Type B pancreatic cell (in vitro differentiated cells): ENCODE measurements around the gene TLCD4. TPM values are rescaled to one million over a fixed set of nuclear protein-coding genes. Genes with fewer than 3 reads are reported as not detected.
A peak's percentile ranks its signal among the peaks of the same experiment; 100 is the strongest.

Experiments used
- DNase-seq: peaks from one replicate; pipeline ENCODE4 v3.0.0; 2021; ENCODE audit warnings: mixed read lengths; ENCODE audit not compliant: unreplicated experiment; ENCODE audit errors: extremely low spot score
- H3K27ac Mint-ChIP-seq: 2 replicates; pipeline ENCODE4 v1.8.0; 2021; ENCODE audit warnings: mild to moderate bottlenecking, mixed read lengths
- H3K27me3 Mint-ChIP-seq: 2 replicates; pipeline ENCODE4 v1.8.0; 2021; ENCODE audit warnings: mixed read lengths
- H3K36me3 Mint-ChIP-seq: 2 replicates; pipeline ENCODE4 v1.8.0; 2021; ENCODE audit warnings: mixed read lengths
- H3K4me1 Mint-ChIP-seq: one replicate; pipeline ENCODE4 v1.8.0; 2021; ENCODE audit warnings: mixed read lengths; ENCODE audit not compliant: unreplicated experiment
- H3K4me3 Mint-ChIP-seq: 2 replicates; pipeline ENCODE4 v1.8.0; 2021; ENCODE audit warnings: mild to moderate bottlenecking, mixed read lengths
- H3K9me3 Mint-ChIP-seq: 2 replicates; pipeline ENCODE4 v1.8.0; 2021; ENCODE audit warnings: mixed read lengths
- CTCF ChIP-seq: fragments of 200-600 bp; sonication (generic); conservative IDR thresholded peaks from 2 replicates; pipeline ENCODE4 v1.5.0; 2021; ENCODE audit warnings: antibody characterized with exemption, mild to moderate bottlenecking
- total RNA-seq: library from RNA; stranded (reverse); gene quantifications from 2 replicates; pipeline ENCODE4 v1.2.1, GENCODE V29; 2021; ENCODE audit warnings: low replicate concordance

TLCD4 gene
- total RNA-seq, 1 donor from 2014 or later: 6.9 TPM

- Mint-ChIP-seq H3K36me3 (no peaks in the 10 kb centered on the region), H3K4me1 (peaks cover 5% of the 10 kb centered on the region), H3K9me3 (no peaks in the 10 kb centered on the region), H3K4me3 (peak overlapping the region; percentile 31), H3K27ac (no peak overlapping the region), H3K27me3 (peaks cover 32% of the 10 kb centered on the region)
- no peak for TF ChIP-seq CTCF
- no peak for DNase-seq
Measured at GRCh38 chr1:95122151-95122697, 5.1 kb downstream of the TLCD4 start.

DNA sequence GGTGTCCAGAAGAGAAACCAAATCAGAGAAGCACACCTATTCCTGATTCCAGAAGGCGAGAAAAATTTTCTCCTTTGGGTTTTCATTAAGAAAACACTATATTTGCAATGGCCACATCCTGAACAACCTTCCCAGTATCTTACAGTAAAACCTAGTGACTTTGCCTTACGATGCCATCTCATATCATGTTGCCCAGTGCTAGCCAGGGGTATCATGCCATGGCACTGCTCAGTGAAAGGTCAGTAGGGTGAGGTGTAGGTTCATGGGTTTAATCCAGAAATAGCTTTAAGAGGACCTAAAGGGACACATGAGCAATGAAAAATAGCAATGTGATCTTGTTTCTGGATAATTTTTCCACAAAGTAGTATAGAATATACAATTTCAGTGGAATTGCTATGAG is 7.2 kb downstream of the TLCD4 start:
- Mint-ChIP-seq H3K9me3 (no peaks in the 10 kb centered on the region), H3K27me3 (peaks cover 16% of the 10 kb centered on the region), H3K27ac (no peak overlapping the region), H3K4me1 (peaks cover 5% of the 10 kb centered on the region), H3K36me3 (no peaks in the 10 kb centered on the region), H3K4me3 (no peak overlapping the region)
- DNase-seq: no peak
- TF ChIP-seq CTCF: no peak

GRCh38 chr1:95126366-95126765 is 9.2 kb downstream of the TLCD4 start:
- H3K4me3 Mint-ChIP-seq: no peak overlapping the region
- TF ChIP-seq CTCF: no peak
- no peaks in the 10 kb centered on the region for H3K27me3 Mint-ChIP-seq
- H3K27ac Mint-ChIP-seq: no peak overlapping the region
- no peak for DNase-seq
- H3K9me3 Mint-ChIP-seq: no peaks in the 10 kb centered on the region
- H3K36me3 Mint-ChIP-seq: no peaks in the 10 kb centered on the region
- peaks cover 5% of the 10 kb centered on the region for H3K4me1 Mint-ChIP-seq

GRCh38 chr1:95126846-95127245 is 9.7 kb downstream of the TLCD4 start:
- peaks cover 5% of the 10 kb centered on the region for H3K4me1 Mint-ChIP-seq
- H3K27me3 Mint-ChIP-seq: no peaks in the 10 kb centered on the region
- H3K4me3 Mint-ChIP-seq: no peak overlapping the region
- H3K36me3 Mint-ChIP-seq: no peaks in the 10 kb centered on the region
- TF ChIP-seq CTCF: no peak
- no peaks in the 10 kb centered on the region for H3K9me3 Mint-ChIP-seq
- no peak overlapping the region for H3K27ac Mint-ChIP-seq
- no peak for DNase-seq

DNA sequence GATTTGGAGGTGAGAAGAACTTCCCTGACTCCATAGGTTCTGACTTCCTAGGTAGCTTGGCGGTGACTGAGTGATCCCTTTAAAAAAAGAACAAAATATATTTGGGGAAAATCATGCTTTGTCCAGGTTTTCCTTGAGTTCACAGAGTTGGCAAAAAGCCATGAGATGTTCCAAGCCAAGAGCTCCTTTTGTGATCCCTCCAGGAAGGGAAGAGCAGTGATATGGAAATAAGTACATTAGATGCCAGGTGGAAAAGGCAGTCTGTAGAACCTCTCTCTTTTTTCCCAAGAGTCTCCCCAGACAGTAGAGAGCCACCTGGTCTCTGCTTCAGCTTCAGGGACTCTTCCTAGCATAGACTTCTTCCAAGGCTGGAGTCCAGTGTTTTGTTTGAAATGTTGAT is 10.2 kb downstream of the TLCD4 start:
- no peak overlapping the region for H3K27ac Mint-ChIP-seq
- H3K27me3 Mint-ChIP-seq: no peaks in the 10 kb centered on the region
- TF ChIP-seq CTCF: no peak
- H3K4me1 Mint-ChIP-seq: peaks cover 2% of the 10 kb centered on the region
- no peak for DNase-seq
- H3K36me3 Mint-ChIP-seq: no peaks in the 10 kb centered on the region
- no peaks in the 10 kb centered on the region for H3K9me3 Mint-ChIP-seq
- no peak overlapping the region for H3K4me3 Mint-ChIP-seq

- Mint-ChIP-seq H3K9me3 (no peaks in the 10 kb centered on the region), H3K4me3 (no peak overlapping the region), H3K4me1 (no peaks in the 10 kb centered on the region), H3K36me3 (no peaks in the 10 kb centered on the region), H3K27ac (no peak overlapping the region), H3K27me3 (no peaks in the 10 kb centered on the region)
- DNase-seq: no peak
- TF ChIP-seq CTCF: no peak
Measured at GRCh38 chr1:95132762-95133161, 15.6 kb downstream of the TLCD4 start.
